Measurements from ENCODE around the gene SLC39A1.
A peak's percentile ranks its signal among the peaks of the same experiment; 100 is the strongest.
"Not testable (repeated sequence)": the region's sequence is repeated elsewhere in the genome, so short reads cannot be mapped to it uniquely, and the experiment has no call there.

The SLC39A1 gene

GRCh38 chr1:153928791-153929341 is 34.5 kb downstream of the SLC39A1 start:
- DNase-seq: no peak

GRCh38 chr1:153928245-153928644 is 35.1 kb downstream of the SLC39A1 start:
- no peak for DNase-seq

GRCh38 chr1:153926405-153926804 is 36.9 kb downstream of the SLC39A1 start:
- DNase-seq: no peak

- peak; percentile 95 for DNase-seq
Measured at GRCh38 chr1:153922972-153923925, 40.1 kb downstream of the SLC39A1 start, which contains the start of gene GATAD2B. TSS of gene GATAD2B (minus strand) at chr1:153922972. CDS start at chr1:153828347, 94,625 bp downstream.

- DNase-seq: no peak
Measured at GRCh38 chr1:153922076-153922971, 41.0 kb downstream of the SLC39A1 start.

- no peak for DNase-seq
Measured at GRCh38 chr1:153921803-153922075, 41.6 kb downstream of the SLC39A1 start.

- DNase-seq: no peak
Measured at GRCh38 chr1:153921080-153921802, 42.1 kb downstream of the SLC39A1 start.

- DNase-seq: no peak
Measured at GRCh38 chr1:153919876-153920852, 43.2 kb downstream of the SLC39A1 start.

- DNase-seq: no peak
Measured at GRCh38 chr1:153916297-153916696, 47.0 kb downstream of the SLC39A1 start.

GRCh38 chr1:153912349-153912748 is 51.0 kb downstream of the SLC39A1 start:
- no peak for DNase-seq

- DNase-seq: not testable (repeated sequence)
Measured at GRCh38 chr1:153910560-153910959, 52.8 kb downstream of the SLC39A1 start.
